ENCODE data around the gene FBXL12.
A peak's percentile ranks its signal among the peaks of the same experiment; 100 is the strongest.
"Not testable (repeated sequence)": the region's sequence is repeated elsewhere in the genome, so short reads cannot be mapped to it uniquely, and the experiment has no call there.

The FBXL12 gene

DNA sequence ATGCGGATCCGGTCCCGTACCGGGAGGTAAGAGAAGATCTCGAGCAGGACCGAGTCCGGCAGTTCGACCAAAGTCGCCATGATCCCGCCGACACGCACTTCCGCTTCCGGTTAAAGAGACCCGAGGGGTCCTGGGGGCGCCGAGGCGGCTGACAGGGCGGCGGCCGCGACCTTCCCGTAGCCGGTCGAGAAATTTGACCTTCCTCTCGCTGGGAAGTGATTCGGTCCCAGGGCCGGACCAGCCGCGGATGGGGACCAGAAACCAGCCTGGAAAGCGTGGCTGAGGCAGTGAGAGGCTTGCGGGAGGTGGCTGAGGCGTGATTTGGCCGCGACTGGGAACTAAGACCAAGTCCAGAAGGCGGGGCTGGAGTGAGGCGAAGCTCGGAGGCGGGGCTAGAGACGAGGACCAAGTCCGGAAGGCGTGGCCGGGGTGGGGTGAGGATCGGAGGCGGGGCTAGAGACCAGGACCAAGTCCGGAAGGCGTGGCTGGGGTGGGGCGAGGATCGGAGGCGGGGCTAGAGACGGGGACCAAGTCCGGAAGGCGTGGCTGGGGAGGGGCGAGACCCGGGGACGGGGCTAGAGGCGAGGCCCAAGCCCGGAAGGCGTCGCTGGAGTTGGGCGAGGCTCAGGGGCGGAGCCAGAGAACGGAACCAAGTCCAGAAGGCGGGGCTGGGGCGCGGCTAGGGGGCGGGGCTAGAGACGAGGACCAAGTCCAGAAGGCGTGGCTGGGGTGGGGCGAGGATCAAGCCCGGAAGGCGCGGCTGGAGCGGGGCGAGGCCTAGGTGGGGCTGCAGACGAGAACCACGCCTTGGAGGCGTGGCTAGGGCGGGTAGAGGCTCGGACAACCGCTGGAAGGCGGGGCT, at the start of gene FBXL12:
FBXL12 (minus strand) TSS at position 346 of the 862 bp plus-strand sequence; CDS start at position 80, 266 bp downstream.
- peak; percentile 100 for DNase-seq (ENCODE audit: low read depth)

DNA sequence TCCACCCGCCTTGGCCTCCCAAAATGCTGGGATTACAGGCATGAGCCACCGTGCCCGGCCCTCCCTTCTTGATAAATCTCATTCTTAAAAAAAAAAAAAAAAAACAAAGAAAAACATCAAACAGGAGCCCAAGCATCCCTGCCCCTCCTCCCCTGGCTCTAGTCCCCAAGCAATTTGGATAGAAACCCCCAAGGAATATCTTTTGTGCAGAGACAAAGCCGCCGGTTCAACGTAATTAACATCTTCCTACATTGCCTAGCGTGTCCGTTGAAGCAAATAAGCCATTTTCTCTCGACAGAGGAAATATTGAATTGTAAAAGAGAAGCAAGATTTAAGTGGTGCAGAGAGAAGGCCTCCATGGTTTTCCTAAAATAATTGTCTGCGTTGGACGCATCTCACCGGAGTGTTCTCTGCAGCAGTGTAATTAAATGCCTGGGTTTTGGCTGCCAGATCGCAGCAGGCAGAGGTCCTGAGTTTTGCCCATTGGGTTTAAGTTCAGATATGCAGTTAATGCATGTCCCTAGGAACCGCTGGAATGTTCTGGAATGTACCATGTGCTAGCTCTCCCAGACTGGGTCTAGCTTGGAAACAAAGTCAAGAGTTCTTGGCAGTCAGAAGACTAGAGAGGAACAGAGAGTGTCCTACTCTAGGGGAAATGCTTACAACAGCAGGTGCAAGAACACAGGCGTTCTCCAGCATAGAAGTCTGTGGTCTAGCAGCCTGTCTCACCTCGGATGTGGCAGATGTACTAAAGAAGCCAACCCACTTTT, 47.0 kb upstream of the FBXL12 start:
- DNase-seq (ENCODE audit: low read depth): no peak

DNA sequence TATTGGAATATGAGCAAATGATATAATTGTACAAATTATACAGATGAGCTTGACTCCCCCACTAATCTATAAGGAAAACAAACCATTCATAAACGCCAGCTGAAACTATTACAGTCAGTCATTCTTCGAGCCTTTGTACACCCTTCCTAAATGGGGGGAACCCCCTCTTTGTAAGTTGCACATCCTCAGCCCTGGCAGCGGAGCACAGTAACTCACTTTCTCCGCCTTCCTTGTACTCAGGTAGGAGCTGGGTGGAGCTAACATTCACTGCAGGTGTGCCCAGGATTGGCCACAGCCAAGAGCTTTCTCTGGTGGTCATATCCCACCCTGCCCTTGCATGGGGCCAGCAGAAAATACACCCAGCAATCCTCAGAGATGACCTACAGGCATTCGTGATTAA, 44.9 kb upstream of the FBXL12 start:
- DNase-seq (ENCODE audit: low read depth): no peak

GRCh38 chr19:9862938-9863337, 44.1 kb upstream of the FBXL12 start:
- DNase-seq (ENCODE audit: low read depth): no peak

GRCh38 chr19:9861503-9861902, 42.6 kb upstream of the FBXL12 start:
- DNase-seq (ENCODE audit: low read depth): no peak

DNA sequence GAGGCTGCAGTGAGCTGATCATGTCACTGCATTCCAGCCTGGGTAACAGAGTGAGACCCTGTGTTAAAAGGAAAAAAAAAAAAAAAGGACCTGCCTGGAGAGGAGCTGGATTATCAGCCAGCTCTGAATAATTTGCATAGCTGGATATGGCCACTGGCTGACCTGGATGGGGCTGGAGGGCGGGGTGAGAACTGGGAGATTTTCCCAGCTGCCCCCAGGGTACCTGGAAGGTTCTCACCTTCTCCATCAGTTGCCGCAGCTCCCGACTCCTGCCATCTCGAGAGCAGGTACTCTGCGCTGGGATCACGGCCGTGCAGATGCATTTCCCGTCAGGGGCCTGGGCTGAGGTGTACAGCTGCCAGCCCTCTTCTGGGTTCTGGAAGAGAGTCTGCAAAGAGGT, 41.5 kb upstream of the FBXL12 start:
- DNase-seq (ENCODE audit: low read depth): no peak

GRCh38 chr19:9858766-9859165, 39.9 kb upstream of the FBXL12 start:
- no peak for DNase-seq (ENCODE audit: low read depth)

GRCh38 chr19:9857920-9858746, 39.3 kb upstream of the FBXL12 start:
- no peak for DNase-seq (ENCODE audit: low read depth)

- no peak for DNase-seq (ENCODE audit: low read depth)
Observed at GRCh38 chr19:9857076-9857721, 38.3 kb upstream of the FBXL12 start.

DNA sequence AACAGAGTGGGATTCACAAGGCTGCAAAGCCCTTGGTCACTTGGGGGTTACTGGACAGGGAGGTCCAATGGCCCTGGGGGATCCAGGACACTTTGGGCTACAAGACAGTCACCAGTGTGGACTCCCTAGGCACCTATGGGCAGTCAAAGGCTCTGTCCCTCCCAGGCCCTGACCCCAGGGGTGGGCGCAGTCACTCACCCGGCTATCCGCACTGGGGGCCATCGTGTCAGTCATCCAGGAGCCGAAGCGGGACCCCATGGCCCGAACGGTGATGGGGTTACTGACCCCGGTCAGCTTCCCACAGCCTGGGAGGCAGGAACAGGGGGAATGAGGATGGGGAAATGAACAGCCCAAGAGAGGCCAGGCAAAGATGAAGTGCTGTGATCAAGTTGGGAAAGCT, 37.7 kb upstream of the FBXL12 start:
- no peak for DNase-seq (ENCODE audit: low read depth)

- no peak for DNase-seq (ENCODE audit: low read depth)
Observed at GRCh38 chr19:9854282-9854846, 35.5 kb upstream of the FBXL12 start.

DNA sequence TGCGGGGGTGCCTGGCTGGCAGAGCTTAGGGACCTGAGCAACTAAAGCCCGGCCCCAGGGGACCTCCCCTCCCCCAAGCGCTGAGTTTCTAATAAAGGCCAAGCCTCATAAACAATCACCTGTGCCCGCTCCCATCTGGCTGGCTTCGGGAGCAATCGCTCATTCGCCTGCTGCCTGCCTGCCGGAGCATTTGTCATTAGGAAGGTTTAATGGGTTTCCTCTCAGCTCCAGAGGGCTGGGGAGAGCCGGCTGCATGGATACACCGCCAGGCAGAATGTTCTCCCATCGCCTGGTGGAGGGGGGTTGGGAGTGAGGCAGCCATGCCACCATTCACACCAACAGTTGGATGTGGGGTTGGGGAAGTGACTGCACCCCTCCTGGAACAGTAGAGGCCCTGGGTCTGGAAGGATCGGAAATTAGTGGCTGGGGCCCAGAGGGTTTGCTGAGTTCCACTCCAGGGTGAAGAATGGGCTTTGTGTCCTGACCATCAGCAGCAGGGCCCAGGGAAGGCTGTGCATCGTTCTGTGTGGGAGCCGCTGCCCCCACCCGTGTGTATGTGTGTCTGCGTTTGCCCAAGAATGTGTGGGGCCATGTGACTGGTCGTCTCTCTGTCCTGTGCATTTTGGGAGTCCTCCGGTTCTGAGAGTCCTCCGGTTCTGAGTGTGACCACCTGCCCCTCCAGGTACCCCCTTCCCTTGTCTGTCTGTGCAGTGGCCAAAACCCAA, 31.5 kb upstream of the FBXL12 start:
- DNase-seq (ENCODE audit: low read depth): no peak

DNA sequence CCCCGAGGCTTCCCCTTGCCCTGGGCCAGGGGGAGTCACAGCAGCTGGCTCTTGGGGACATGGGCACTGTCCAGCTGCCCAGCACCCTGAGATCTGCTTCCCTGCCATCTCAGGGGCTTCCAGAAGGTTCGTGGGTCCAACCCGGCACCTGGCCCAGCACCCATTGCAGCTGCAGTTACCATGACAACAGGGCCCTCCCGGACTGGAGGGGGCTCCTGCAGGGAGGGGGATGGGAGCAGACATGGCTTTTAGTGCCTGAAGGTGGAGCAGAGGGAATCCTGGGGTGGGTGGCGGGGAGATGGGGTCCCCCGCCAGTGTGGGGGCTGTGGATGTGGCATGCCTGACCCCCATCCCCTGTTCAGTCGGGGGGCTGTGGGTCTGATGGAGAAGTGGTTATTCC, 30.9 kb upstream of the FBXL12 start:
- DNase-seq (ENCODE audit: low read depth): no peak

DNA sequence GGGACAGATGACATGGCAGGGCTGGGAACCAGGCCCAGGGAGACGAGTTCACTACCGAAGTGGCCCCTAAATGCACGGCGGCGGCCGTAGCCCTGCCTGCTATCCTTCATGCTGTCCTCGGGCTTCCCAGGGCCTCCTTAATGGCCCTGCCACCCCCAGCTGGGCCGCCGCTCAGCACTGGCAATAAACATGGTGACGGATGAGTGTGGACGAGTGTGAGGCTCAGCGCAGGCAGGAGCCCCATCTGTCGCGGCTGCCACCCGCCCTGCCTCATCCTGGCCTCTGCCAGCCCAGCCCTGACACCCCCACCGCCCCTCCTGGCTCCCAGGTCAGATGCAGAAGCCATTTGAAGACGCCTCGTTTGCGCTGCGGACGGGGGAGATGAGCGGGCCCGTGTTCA, 29.9 kb upstream of the FBXL12 start:
- no peak for DNase-seq (ENCODE audit: low read depth)

- DNase-seq (ENCODE audit: low read depth): no peak
Observed at GRCh38 chr19:9848060-9848459, 29.2 kb upstream of the FBXL12 start.

DNA sequence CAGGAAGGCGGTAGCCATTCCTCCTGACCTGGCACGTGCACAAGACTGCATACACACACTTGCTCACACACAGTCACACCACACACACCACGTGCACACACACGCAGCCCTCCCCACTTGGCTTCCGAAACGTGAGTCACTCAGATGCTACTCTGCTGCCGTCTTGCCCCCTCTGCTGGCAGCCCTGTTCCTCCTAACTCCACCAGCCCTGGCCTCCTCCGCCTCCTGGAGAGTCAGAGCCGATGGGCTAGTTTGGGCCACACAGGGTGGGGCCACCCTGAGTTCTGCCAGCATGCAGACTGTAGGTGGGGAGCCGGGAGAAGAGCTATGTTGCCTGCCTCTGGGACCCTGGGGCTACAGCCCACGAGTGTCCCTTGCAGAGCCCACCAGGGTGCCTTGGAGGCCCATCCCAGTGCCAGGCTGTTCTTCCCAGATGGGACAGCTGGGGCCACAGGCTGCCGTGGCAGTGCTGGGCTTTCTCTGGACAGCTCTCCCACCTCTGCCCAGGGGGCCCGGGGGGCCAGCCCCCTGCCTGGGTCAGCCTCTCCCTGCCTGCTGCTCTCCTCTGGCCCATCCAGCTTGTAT, 28.3 kb upstream of the FBXL12 start:
- DNase-seq (ENCODE audit: low read depth): no peak

DNA sequence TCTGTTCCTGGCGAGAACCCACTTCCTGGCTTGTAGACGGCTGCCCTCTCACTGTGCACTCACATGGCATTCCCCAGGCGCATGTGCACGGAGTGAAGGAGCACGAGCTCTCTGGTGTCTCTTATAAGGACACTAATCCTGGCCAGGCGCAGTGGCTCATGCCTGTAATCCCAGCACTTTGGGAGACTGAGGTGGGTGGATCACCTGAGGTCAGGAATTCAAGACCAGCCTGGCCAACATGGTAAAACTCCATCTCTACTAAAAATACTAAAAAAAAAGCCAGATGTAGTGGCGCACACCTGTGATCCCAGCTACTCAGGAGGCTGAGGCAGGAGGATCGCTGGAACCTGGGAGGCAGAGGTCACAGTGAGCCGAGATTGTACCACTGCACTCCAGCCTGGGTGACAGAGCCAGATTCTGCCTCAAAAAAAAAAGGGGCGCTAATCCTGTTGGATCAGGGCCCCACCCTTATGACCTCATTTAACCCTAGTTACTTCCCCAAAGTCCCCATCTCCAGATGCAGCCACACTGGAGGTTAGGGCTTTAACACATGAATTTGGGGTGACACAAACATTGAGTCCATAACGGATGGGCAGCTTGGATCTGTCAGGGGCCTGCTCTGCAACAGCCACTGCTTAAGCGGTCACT, 24.9 kb upstream of the FBXL12 start:
- DNase-seq (ENCODE audit: low read depth): not testable (repeated sequence)

- DNase-seq (ENCODE audit: low read depth): no peak
Observed at GRCh38 chr19:9842834-9843625, 24.2 kb upstream of the FBXL12 start.

- DNase-seq (ENCODE audit: low read depth): no peak
Observed at GRCh38 chr19:9839415-9839814, 20.5 kb upstream of the FBXL12 start.

Data from stimulated activated CD8-positive, alpha-beta memory T cell treated with anti-CD3 and anti-CD28 coated beads, Interleukin-12 subunit alpha, Interleukin-12 subunit beta, amount 100 ng/mL, for 1 hour (primary cell).